ENCODE results near the gene TP53BP2.

TP53BP2 gene

GRCh38 chr1:223763881-223764280 lies 81.9 kb downstream of the TP53BP2 start:
- no peak for ATAC-seq

GRCh38 chr1:223763251-223763650 lies 82.5 kb downstream of the TP53BP2 start:
- no peak for ATAC-seq

GRCh38 chr1:223761411-223761810 lies 84.3 kb downstream of the TP53BP2 start:
- no peak for ATAC-seq

- no peak for ATAC-seq
These were observed 84.9 kb downstream of the TP53BP2 start for GRCh38 chr1:223760833-223761232.

GRCh38 chr1:223759273-223759672 lies 86.5 kb downstream of the TP53BP2 start:
- ATAC-seq = no peak

GRCh38 chr1:223758734-223759133 lies 87.0 kb downstream of the TP53BP2 start:
- ATAC-seq = no peak

GRCh38 chr1:223756806-223757700 lies 88.7 kb downstream of the TP53BP2 start:
- ATAC-seq = no peak

- ATAC-seq = no peak
These were observed 89.6 kb downstream of the TP53BP2 start for GRCh38 chr1:223755992-223756775.

GRCh38 chr1:223755432-223755792 lies 90.3 kb downstream of the TP53BP2 start:
- no peak for ATAC-seq

- ATAC-seq = no peak
These were observed 90.9 kb downstream of the TP53BP2 start for GRCh38 chr1:223754681-223755431.

GRCh38 chr1:223752721-223753515 lies 92.8 kb downstream of the TP53BP2 start:
- ATAC-seq = no peak

- ATAC-seq = no peak
These were observed 94.1 kb downstream of the TP53BP2 start for GRCh38 chr1:223751696-223752095.

- no peak for ATAC-seq
These were observed 94.8 kb downstream of the TP53BP2 start for GRCh38 chr1:223750730-223751570.

- peak; percentile 78 to 79 for ATAC-seq
These were observed 96.7 kb downstream of the TP53BP2 start for GRCh38 chr1:223748773-223749733.

GRCh38 chr1:223748405-223748772 lies 97.4 kb downstream of the TP53BP2 start:
- ATAC-seq = peak; percentile 44 to 62

- peak; percentile 28 to 38 for ATAC-seq
These were observed 97.9 kb downstream of the TP53BP2 start for GRCh38 chr1:223747838-223748335.

GRCh38 chr1:223745731-223746130 lies 100.0 kb downstream of the TP53BP2 start:
- ATAC-seq = no peak

- no peak for ATAC-seq
These were observed 102.8 kb downstream of the TP53BP2 start for GRCh38 chr1:223742856-223743517.

GRCh38 chr1:223741861-223742260 lies 103.9 kb downstream of the TP53BP2 start:
- no peak for ATAC-seq

Data from activated CD4-positive, CD25-positive, alpha-beta regulatory T cell treated with anti-CD3 and anti-CD28 coated beads, Interleukin-2, amount 50 U/mL, for 24 hours (primary cell).